Breast epithelium (tissue), 4 donors: Measurements from ENCODE around the gene CIAO3. TPM values are rescaled to one million over a fixed set of nuclear protein-coding genes. Genes with fewer than 3 reads are reported as not detected.
"Not testable (repeated sequence)": the region's sequence is repeated elsewhere in the genome, so short reads cannot be mapped to it uniquely, and the experiment has no call there.

Experiments used
- DNase-seq, 2 donors: peaks; one replicate each; pipeline ENCODE4 v3.0.0-alpha.2; 2019; ENCODE audit warnings: low spot score in 2 of 2
- H3K27ac ChIP-seq, 2 donors: fragments of 200-600 bp; sonication (generic) in 1 of 2; one replicate each; pipeline ENCODE4 v1.5.1; 2016 to 2019; ENCODE audit warnings: mild to moderate bottlenecking in 1 of 2
- H3K27me3 ChIP-seq, 2 donors: fragments of 200-600 bp; sonication (generic) in 1 of 2; one replicate each; pipeline versions ENCODE4 v1.5.1 to v1.6.0; 2017 to 2019; ENCODE audit warnings: control low read depth in 1 of 2, mild to moderate bottlenecking in 1 of 2
- H3K36me3 ChIP-seq: fragments of 200-600 bp; one replicate; pipeline ENCODE4 v1.5.1; 2019
- H3K4me1 ChIP-seq, 2 donors: fragments of 200-600 bp; sonication (generic); one replicate each; pipeline ENCODE4 v1.5.1; 2016 to 2019; ENCODE audit warnings: control low read depth in 1 of 2
- H3K4me3 ChIP-seq, 3 donors: fragments of 200-600 bp; sonication (generic); 1 replicate in 2 of 3; 2 replicates in 1 of 3; pipeline ENCODE4 v1.5.1; 2016 to 2019; ENCODE audit warnings: mild to moderate bottlenecking in 3 of 3, moderate library complexity in 2 of 3
- H3K9me3 ChIP-seq, 2 donors: fragments of 200-600 bp; sonication (generic) in 1 of 2; one replicate each; pipeline ENCODE4 v1.5.1; 2016 to 2019; ENCODE audit warnings: control low read depth in 1 of 2
- CTCF ChIP-seq, 3 donors: fragments of 450-650 bp; IDR thresholded peaks; one replicate each; pipeline ENCODE4 v1.5.1; 2016 to 2017; ENCODE audit warnings: antibody characterized with exemption in 3 of 3, mild to moderate bottlenecking in 3 of 3, moderate library complexity in 3 of 3
- POLR2A ChIP-seq: fragments of 450-650 bp; IDR thresholded peaks from one replicate; pipeline ENCODE4 v1.6.1; 2016; ENCODE audit warnings: antibody characterized with exemption, mild to moderate bottlenecking, moderate library complexity
- POLR2AphosphoS5 ChIP-seq, 3 donors: sonication (generic); formaldehyde crosslinking; IDR thresholded peaks; one replicate each; pipeline ENCODE4 v1.6.1; 2017; ENCODE audit warnings: antibody characterized with exemption in 3 of 3
- intact Hi-C: fragments of 100-400 bp; cut with DNase I; formaldehyde crosslinking; loops from one replicate; pipeline ENCODE4 v1.15.1; 2023; ENCODE audit warnings: low total_unique reads
- total RNA-seq, 3 donors: library from RNA; depleted of rRNA; stranded (reverse); fragments of >200 nt; gene quantifications; one replicate each; pipeline ENCODE4 v1.1.0, GENCODE V29; 2016

The CIAO3 gene
- total RNA-seq, 3 donors from 2014 or later: 23.0 to 43.2 (median 41.6) TPM

GRCh38 chr16:776824-777223 is 36.0 kb upstream of the CIAO3 start:
- no peak for TF ChIP-seq POLR2AphosphoS5 (IDR thresholded peaks at IDR 0.05)
- no peak for TF ChIP-seq CTCF (IDR thresholded peaks at IDR 0.05)
- TF ChIP-seq POLR2A: no peak
- DNase-seq: no peak
- H3K27me3 ChIP-seq: peaks cover 6 to 48% of the 10 kb centered on the region in 2 donors
- intact Hi-C loops: no loop called here
- no peak overlapping the region for H3K4me3 ChIP-seq
- no peaks in the 10 kb centered on the region for H3K36me3 ChIP-seq
- no peaks in the 10 kb centered on the region for H3K4me1 ChIP-seq
- no peak overlapping the region for H3K27ac ChIP-seq
- no peaks in the 10 kb centered on the region for H3K9me3 ChIP-seq

GRCh38 chr16:776298-776697 is 35.5 kb upstream of the CIAO3 start:
- H3K9me3 ChIP-seq, H3K4me3 ChIP-seq, H3K36me3 ChIP-seq, intact Hi-C loops, H3K27ac ChIP-seq, DNase-seq, H3K4me1 ChIP-seq: not testable (repeated sequence)
- peaks cover 2 to 43% of the 10 kb centered on the region in 2 donors for H3K27me3 ChIP-seq

- intact Hi-C loops: no loop called here
- Histone ChIP-seq H3K9me3 (no peaks in the 10 kb centered on the region), H3K36me3 (no peaks in the 10 kb centered on the region), H3K4me1 (no peaks in the 10 kb centered on the region), H3K4me3 (no peak overlapping the region), H3K27me3 (peaks cover 2 to 34% of the 10 kb centered on the region in 2 donors), H3K27ac (no peak overlapping the region)
- no peak for DNase-seq
- TF ChIP-seq CTCF (IDR thresholded peaks at IDR 0.05) (no peak), POLR2AphosphoS5 (IDR thresholded peaks at IDR 0.05) (no peak), POLR2A (no peak)
Observed at GRCh38 chr16:775236-775796, 34.5 kb upstream of the CIAO3 start.

DNA sequence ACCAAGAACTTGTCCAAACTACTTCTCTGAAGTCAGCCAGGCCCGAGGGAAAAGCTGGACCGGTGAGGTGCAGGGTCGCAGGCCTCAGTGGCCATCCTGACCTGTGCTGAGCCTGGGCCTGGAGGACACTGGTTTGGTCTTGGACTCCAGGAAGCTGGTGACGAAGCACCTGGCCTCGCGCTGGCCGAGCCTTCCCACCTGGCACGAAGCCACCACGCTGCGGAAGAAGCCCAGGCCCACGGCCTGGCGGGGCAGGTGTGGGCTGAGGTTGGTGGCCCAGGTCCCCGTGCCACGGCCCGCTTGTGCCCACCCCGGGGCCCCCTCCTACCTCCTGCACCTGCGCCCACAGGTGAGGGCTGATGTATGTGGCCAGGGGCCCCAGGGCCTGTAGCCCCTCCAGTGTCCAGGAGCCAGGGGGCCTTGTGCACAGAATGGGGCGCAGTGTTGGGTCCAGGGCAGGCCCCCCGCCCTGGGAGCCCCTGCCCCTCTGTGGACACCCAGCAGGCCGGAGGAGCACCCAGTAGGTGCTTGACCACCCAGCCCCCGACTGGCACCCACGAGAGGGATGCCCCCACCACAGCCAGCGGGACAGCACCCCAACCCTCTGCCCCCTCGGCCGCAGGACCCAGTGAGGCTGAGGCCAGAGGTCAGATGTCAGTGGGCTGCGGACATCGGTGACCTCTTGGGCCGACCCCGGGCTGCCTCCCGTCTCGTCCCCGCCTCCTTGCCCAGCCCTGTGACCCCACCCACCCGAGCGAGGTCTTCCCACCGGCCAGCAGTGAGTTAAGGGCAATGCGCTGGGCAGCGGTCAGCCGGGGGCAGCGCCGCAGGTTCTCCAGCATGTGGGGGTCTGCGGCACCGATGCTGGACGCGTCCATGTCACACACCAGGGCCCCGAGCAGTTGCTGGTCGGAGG is 33.5 kb upstream of the CIAO3 start:
- DNase-seq: no peak
- no peak for TF ChIP-seq POLR2A
- Histone ChIP-seq H3K4me3 (no peak overlapping the region), H3K27ac (no peak overlapping the region), H3K9me3 (no peaks in the 10 kb centered on the region), H3K36me3 (no peaks in the 10 kb centered on the region), H3K4me1 (no peaks in the 10 kb centered on the region), H3K27me3 (peaks cover 3 to 33% of the 10 kb centered on the region in 2 donors)
- intact Hi-C loops: no loop called here

GRCh38 chr16:772959-773358 is 32.2 kb upstream of the CIAO3 start:
- Histone ChIP-seq H3K4me1 (no peaks in the 10 kb centered on the region), H3K36me3 (no peaks in the 10 kb centered on the region), H3K27ac (no peak overlapping the region), H3K4me3 (no peak overlapping the region), H3K27me3 (peaks cover 3 to 34% of the 10 kb centered on the region in 2 donors), H3K9me3 (no peaks in the 10 kb centered on the region)
- intact Hi-C loops: no loop called here
- TF ChIP-seq CTCF (IDR thresholded peaks at IDR 0.05) (no peak), POLR2A (no peak), POLR2AphosphoS5 (IDR thresholded peaks at IDR 0.05) (no peak)
- DNase-seq: no peak

GRCh38 chr16:770411-770810 is 29.6 kb upstream of the CIAO3 start:
- intact Hi-C loops: no loop called here
- peaks cover 3 to 40% of the 10 kb centered on the region in 2 donors for H3K27me3 ChIP-seq
- no peak for DNase-seq

More at GRCh38 chr16:770411-770810, 29.6 kb upstream of the CIAO3 start:
- Histone ChIP-seq H3K9me3 (no peaks in the 10 kb centered on the region), H3K4me1 (no peaks in the 10 kb centered on the region), H3K27ac (no peak overlapping the region), H3K36me3 (no peaks in the 10 kb centered on the region), H3K4me3 (no peak overlapping the region)
- TF ChIP-seq POLR2AphosphoS5 (IDR thresholded peaks at IDR 0.05): no peak
- no peak for TF ChIP-seq POLR2A
- no peak for TF ChIP-seq CTCF (IDR thresholded peaks at IDR 0.05)
